WTC11 (cell line): ENCODE measurements around the gene OAS2.

Experiments used
- ATF2 ChIP-seq: sonication (generic); formaldehyde crosslinking; IDR thresholded peaks from 2 replicates; pipeline ENCODE4 v1.8.1; 2022; ENCODE audit warnings: low read depth, missing genetic modification reagents, borderline replicate concordance
- ATF3 ChIP-seq: sonication (generic); formaldehyde crosslinking; conservative IDR thresholded peaks from 2 replicates; pipeline ENCODE4 v1.8.1; 2022; ENCODE audit warnings: mild to moderate bottlenecking, missing genetic modification reagents
- CTCF ChIP-seq: fragments of 200-600 bp; IDR thresholded peaks from 2 replicates; pipeline ENCODE4 v1.8.0; 2022; ENCODE audit warnings: antibody characterized with exemption
- FOXK1 ChIP-seq: sonication (generic); formaldehyde crosslinking; IDR thresholded peaks from 2 replicates; pipeline ENCODE4 v1.8.0; 2022; ENCODE audit warnings: mild to moderate bottlenecking, moderate library complexity, missing genetic modification reagents
- FOXP1 ChIP-seq: sonication (generic); formaldehyde crosslinking; IDR thresholded peaks from 2 replicates; pipeline ENCODE4 v1.8.0; 2022; ENCODE audit warnings: missing genetic modification reagents, mild to moderate bottlenecking, moderate library complexity, borderline replicate concordance
- KAT7 ChIP-seq: sonication (generic); formaldehyde crosslinking; IDR thresholded peaks from 2 replicates; pipeline ENCODE4 v1.8.1; 2023; ENCODE audit warnings: missing genetic modification reagents, mild to moderate bottlenecking, borderline replicate concordance
- NFE2L1 ChIP-seq: sonication (generic); formaldehyde crosslinking; IDR thresholded peaks from 2 replicates; pipeline ENCODE4 v1.8.1; 2023; ENCODE audit warnings: missing genetic modification reagents
- NR2C2 ChIP-seq: sonication (generic); formaldehyde crosslinking; IDR thresholded peaks from 2 replicates; pipeline ENCODE4 v1.8.0; 2022; ENCODE audit warnings: mild to moderate bottlenecking, missing genetic modification reagents
- RORB ChIP-seq: fragments of 250-450 bp; sonication (Bioruptor Pico); IDR thresholded peaks from 2 replicates; pipeline ENCODE4 v1.9.0; 2021; ENCODE audit warnings: mild to moderate bottlenecking
- TEAD4 ChIP-seq: sonication (generic); formaldehyde crosslinking; IDR thresholded peaks from 2 replicates; pipeline ENCODE4 v1.8.0; 2022; ENCODE audit warnings: mild to moderate bottlenecking, missing genetic modification reagents
- ZNF138 ChIP-seq: sonication (generic); formaldehyde crosslinking; conservative IDR thresholded peaks from 2 replicates; pipeline ENCODE4 v1.8.1; 2022; ENCODE audit warnings: mild to moderate bottlenecking, moderate library complexity, missing genetic modification reagents
- ZNF416 ChIP-seq: fragments of 250-450 bp; sonication (Bioruptor Pico); IDR thresholded peaks from 2 replicates; pipeline ENCODE4 v1.9.0; 2021; ENCODE audit warnings: mild to moderate bottlenecking, inconsistent platforms

- no peak for TF ChIP-seq TEAD4 (CRISPR knock-in tag)
- TF ChIP-seq NR2C2 (CRISPR knock-in tag) = no peak
- no peak for TF ChIP-seq CTCF
- no peak for TF ChIP-seq NFE2L1 (CRISPR knock-in tag)
- TF ChIP-seq FOXP1 (CRISPR knock-in tag) = no peak
- no peak for TF ChIP-seq KAT7 (CRISPR knock-in tag)
- no peak for TF ChIP-seq ZNF138 (CRISPR knock-in tag)
- no peak for TF ChIP-seq FOXK1 (CRISPR knock-in tag)
- TF ChIP-seq ZNF416 (CRISPR knock-in tag) = no peak
- TF ChIP-seq RORB (CRISPR knock-in tag) = no peak
- TF ChIP-seq ATF3 (CRISPR knock-in tag) = no peak
- TF ChIP-seq ATF2 (CRISPR knock-in tag) = no peak
Measured at GRCh38 chr12:112965643-112966042, 12.7 kb upstream of the OAS2 start.
